H9 (cell line): Measurements from ENCODE around the gene LINGO4. TPM values are rescaled to one million over a fixed set of nuclear protein-coding genes. Genes with fewer than 3 reads are reported as not detected.

Experiments used
- DNase-seq: peaks from one replicate; pipeline ENCODE4 v3.0.0-alpha.2; 2017
- H2AFZ ChIP-seq: one replicate; pipeline ENCODE4 v1.6.1; 2013; ENCODE audit warnings: mild to moderate bottlenecking, low read length, control low read depth, moderate library complexity
- H2AK5ac ChIP-seq: 2 replicates; pipeline ENCODE4 v1.6.1; 2013; ENCODE audit warnings: low read length, control low read depth, mixed read lengths; ENCODE audit not compliant: insufficient read length
- H2BK120ac ChIP-seq: one replicate; pipeline ENCODE4 v1.6.1; 2013; ENCODE audit warnings: low read depth, mild to moderate bottlenecking, low read length, control low read depth, inconsistent platforms; ENCODE audit not compliant: poor library complexity, severe bottlenecking
- H2BK12ac ChIP-seq: 2 replicates; pipeline ENCODE4 v1.6.1; 2013; ENCODE audit warnings: low read length, control low read depth, mixed read lengths, low read depth; ENCODE audit not compliant: insufficient read length
- H2BK15ac ChIP-seq: 2 replicates; pipeline ENCODE4 v1.6.1; 2013; ENCODE audit warnings: low read depth, low read length, control low read depth
- H2BK20ac ChIP-seq: one replicate; pipeline ENCODE4 v1.6.1; 2013; ENCODE audit warnings: low read depth, mild to moderate bottlenecking, low read length, control low read depth, inconsistent platforms; ENCODE audit not compliant: poor library complexity, severe bottlenecking
- H2BK5ac ChIP-seq: 2 replicates; pipeline ENCODE4 v1.6.1; 2013; ENCODE audit warnings: low read length, control low read depth, mixed read lengths; ENCODE audit not compliant: insufficient read length
- H3K14ac ChIP-seq: 2 replicates; pipeline ENCODE4 v1.6.1; 2013; ENCODE audit warnings: low read length, control low read depth; ENCODE audit not compliant: insufficient read depth
- H3K18ac ChIP-seq: 2 replicates; pipeline ENCODE4 v1.6.1; 2013; ENCODE audit warnings: low read depth, mild to moderate bottlenecking, mixed read lengths, low read length, control low read depth; ENCODE audit not compliant: insufficient read length
- H3K23ac ChIP-seq: 2 replicates; pipeline ENCODE4 v1.6.1; 2013; ENCODE audit warnings: low read length, control low read depth, mixed read lengths, low read depth; ENCODE audit not compliant: insufficient read length
- H3K23me2 ChIP-seq: 2 replicates; pipeline ENCODE4 v1.6.1; 2013; ENCODE audit warnings: low read depth, mild to moderate bottlenecking, mixed read lengths, low read length, control low read depth; ENCODE audit not compliant: insufficient read length, poor library complexity, severe bottlenecking
- H3K27ac ChIP-seq: 2 replicates; pipeline ENCODE4 v1.5.1; 2013; ENCODE audit warnings: low read length, control low read depth, mixed read lengths, low read depth; ENCODE audit not compliant: insufficient read length
- H3K27me3 ChIP-seq: 2 replicates; pipeline ENCODE4 v1.6.1; 2013; ENCODE audit warnings: low read length, control low read depth, inconsistent platforms; ENCODE audit not compliant: insufficient read depth
- H3K4ac ChIP-seq: 2 replicates; pipeline ENCODE4 v1.6.1; 2013; ENCODE audit warnings: low read depth, mild to moderate bottlenecking, control low read depth, inconsistent platforms, low read length, moderate library complexity
- H3K4me1 ChIP-seq: 2 replicates; pipeline ENCODE4 v1.6.1; 2013; ENCODE audit warnings: low read length, control low read depth, inconsistent platforms; ENCODE audit not compliant: insufficient read depth
- H3K4me2 ChIP-seq: 2 replicates; pipeline ENCODE4 v1.6.1; 2013; ENCODE audit warnings: low read length, control low read depth, mixed read lengths; ENCODE audit not compliant: insufficient read length, insufficient read depth
- H3K56ac ChIP-seq: 2 replicates; pipeline ENCODE4 v1.6.1; 2013; ENCODE audit warnings: low read depth, mild to moderate bottlenecking, mixed read lengths, low read length, control low read depth; ENCODE audit not compliant: insufficient read length
- H3K79me1 ChIP-seq: 2 replicates; pipeline ENCODE4 v1.6.1; 2013; ENCODE audit warnings: low read depth, mild to moderate bottlenecking, moderate library complexity, low read length, control low read depth, inconsistent platforms; ENCODE audit not compliant: insufficient read depth, poor library complexity, severe bottlenecking
- H3K79me2 ChIP-seq: 2 replicates; pipeline ENCODE4 v1.6.1; 2013; ENCODE audit warnings: low read length, control low read depth, inconsistent platforms; ENCODE audit not compliant: insufficient read depth
- H3K9ac ChIP-seq: 2 replicates; pipeline ENCODE4 v1.6.1; 2013; ENCODE audit warnings: low read length, control low read depth, mixed read lengths; ENCODE audit not compliant: insufficient read length; ENCODE audit errors: extremely low read depth
- H3K9me3 ChIP-seq: one replicate; pipeline ENCODE4 v1.6.1; 2013; ENCODE audit warnings: low read depth, low read length, inconsistent platforms; ENCODE audit not compliant: control insufficient read depth
- H3T11ph ChIP-seq: one replicate; pipeline ENCODE4 v1.6.1; 2013; ENCODE audit warnings: mild to moderate bottlenecking, low read length, control low read depth, inconsistent platforms
- H4K20me1 ChIP-seq: one replicate; pipeline ENCODE4 v1.6.1; 2013; ENCODE audit not compliant: control insufficient read depth, insufficient read length, insufficient read depth
- H4K5ac ChIP-seq: 2 replicates; pipeline ENCODE4 v1.6.1; 2013; ENCODE audit warnings: low read depth, mild to moderate bottlenecking, mixed read lengths, low read length, control low read depth; ENCODE audit not compliant: insufficient read length
- H4K8ac ChIP-seq: replicated peaks from 2 replicates; pipeline ENCODE4 v1.6.1; 2013; ENCODE audit warnings: low read length, control low read depth, mixed read lengths, low read depth; ENCODE audit not compliant: insufficient read length
- H4K91ac ChIP-seq: 2 replicates; pipeline ENCODE4 v1.6.1; 2013; ENCODE audit warnings: low read depth, mild to moderate bottlenecking, moderate library complexity, mixed read lengths, low read length, control low read depth; ENCODE audit not compliant: insufficient read length
- H3K27ac Mint-ChIP-seq, 3 experiments: 2 replicates in 2 of 3; 3 replicates in 1 of 3; pipeline ENCODE4 v1.8.0; 2020 to 2021; ENCODE audit warnings: mixed read lengths in 3 of 3, mild to moderate bottlenecking in 1 of 3, moderate library complexity in 1 of 3
- H3K27me3 Mint-ChIP-seq: 2 replicates; pipeline ENCODE4 v1.8.0; 2021; ENCODE audit warnings: low read depth, mild to moderate bottlenecking, moderate library complexity, mixed read lengths
- H3K36me3 Mint-ChIP-seq, 3 experiments: 2 replicates in 2 of 3; 3 replicates in 1 of 3; pipeline ENCODE4 v1.8.0; 2020 to 2021; ENCODE audit warnings: low read depth in 3 of 3, mixed read lengths in 3 of 3; ENCODE audit not compliant: insufficient read depth in 1 of 3
- H3K4me1 Mint-ChIP-seq, 2 experiments: 2 replicates each; pipeline ENCODE4 v1.8.0; 2020; ENCODE audit warnings: mixed read lengths in 2 of 2
- H3K4me3 Mint-ChIP-seq, 2 experiments: 2 replicates in 1 of 2; 3 replicates in 1 of 2; pipeline ENCODE4 v1.8.0; 2020 to 2021; ENCODE audit warnings: mild to moderate bottlenecking in 2 of 2, mixed read lengths in 2 of 2, moderate library complexity in 1 of 2
- H3K9me3 Mint-ChIP-seq, 2 experiments: 2 replicates in 1 of 2; 3 replicates in 1 of 2; pipeline ENCODE4 v1.8.0; 2020; ENCODE audit warnings: mild to moderate bottlenecking in 2 of 2, mixed read lengths in 2 of 2, moderate library complexity in 1 of 2
- WGBS: extraction: QIAGEN DNeasy Blood & Tissue Kit; methylation state at CpG from one replicate; pipeline ENCODE4 v1.1.7; 2013; ENCODE audit warnings: missing lambda C conversion rate, low lambda C conversion rate, mixed read lengths; ENCODE audit not compliant: insufficient read length; ENCODE audit errors: extremely low coverage; 5-methylcytosine and 5-hydroxymethylcytosine counted together
- total RNA-seq: library from RNA; stranded (reverse); gene quantifications from 2 replicates; pipeline ENCODE4 v1.2.1, GENCODE V29; 2021
- TF ChIP-seq, protein P1 (sequence below): fragments of 200-600 bp; sonication (generic); conservative IDR thresholded peaks from 3 replicates; pipeline ENCODE4 v1.8.0; 2021; ENCODE audit warnings: antibody characterized with exemption, mild to moderate bottlenecking

Gene LINGO4
- total RNA-seq, 1 experiment from 2014 or later, result not detected

GRCh38 chr1:151776665-151777062, 28.6 kb downstream of the LINGO4 start:
- no peak for DNase-seq
- Histone ChIP-seq H3K27ac (no peak overlapping the region), H4K8ac (no peak overlapping the region), H4K91ac (no peak overlapping the region), H3K23me2 (no peaks in the 10 kb centered on the region), H3K27me3 (no peaks in the 10 kb centered on the region), H2BK12ac (no peak overlapping the region), H2BK20ac (no peak overlapping the region), H4K5ac (no peak overlapping the region), H3K4ac (no peak overlapping the region), H3K79me2 (no peaks in the 10 kb centered on the region), H2BK120ac (no peak overlapping the region), H3T11ph (no peak overlapping the region), H3K23ac (no peak overlapping the region), H2AK5ac (no peak overlapping the region), H3K56ac (no peak overlapping the region), H4K20me1 (no peaks in the 10 kb centered on the region), H3K9me3 (no peaks in the 10 kb centered on the region), H2AFZ (no peak overlapping the region), H3K18ac (no peak overlapping the region), H3K4me1 (no peaks in the 10 kb centered on the region), H3K79me1 (no peaks in the 10 kb centered on the region), H3K9ac (no peak overlapping the region), H3K14ac (no peak overlapping the region), H2BK5ac (no peak overlapping the region), H2BK15ac (no peak overlapping the region), H3K4me2 (no peak overlapping the region)
- Mint-ChIP-seq H3K4me3 (peak overlapping the region in 1 of 2 experiments; percentile 11; a peak in 1 of 5 replicates), H3K27ac (no peak overlapping the region), H3K36me3 (peaks cover 10 to 57% (median 36%) of the 10 kb centered on the region in 3 experiments; a peak in 6 of 7 replicates), H3K4me1 (no peaks in the 10 kb centered on the region), H3K27me3 (no peaks in the 10 kb centered on the region), H3K9me3 (no peaks in the 10 kb centered on the region)
- no CpG with 5 or more reads among the region's 3 CpGs for WGBS
- TF ChIP-seq, protein P1, sequence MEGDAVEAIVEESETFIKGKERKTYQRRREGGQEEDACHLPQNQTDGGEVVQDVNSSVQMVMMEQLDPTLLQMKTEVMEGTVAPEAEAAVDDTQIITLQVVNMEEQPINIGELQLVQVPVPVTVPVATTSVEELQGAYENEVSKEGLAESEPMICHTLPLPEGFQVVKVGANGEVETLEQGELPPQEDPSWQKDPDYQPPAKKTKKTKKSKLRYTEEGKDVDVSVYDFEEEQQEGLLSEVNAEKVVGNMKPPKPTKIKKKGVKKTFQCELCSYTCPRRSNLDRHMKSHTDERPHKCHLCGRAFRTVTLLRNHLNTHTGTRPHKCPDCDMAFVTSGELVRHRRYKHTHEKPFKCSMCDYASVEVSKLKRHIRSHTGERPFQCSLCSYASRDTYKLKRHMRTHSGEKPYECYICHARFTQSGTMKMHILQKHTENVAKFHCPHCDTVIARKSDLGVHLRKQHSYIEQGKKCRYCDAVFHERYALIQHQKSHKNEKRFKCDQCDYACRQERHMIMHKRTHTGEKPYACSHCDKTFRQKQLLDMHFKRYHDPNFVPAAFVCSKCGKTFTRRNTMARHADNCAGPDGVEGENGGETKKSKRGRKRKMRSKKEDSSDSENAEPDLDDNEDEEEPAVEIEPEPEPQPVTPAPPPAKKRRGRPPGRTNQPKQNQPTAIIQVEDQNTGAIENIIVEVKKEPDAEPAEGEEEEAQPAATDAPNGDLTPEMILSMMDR, result no peak
